Kidney capillary endothelial cell (primary cell): ENCODE data around the gene ACOXL.
"Not testable (repeated sequence)": the region's sequence is repeated elsewhere in the genome, so short reads cannot be mapped to it uniquely, and the experiment has no call there.

Experiments
- DNase-seq: peaks from one replicate; pipeline ENCODE4 v3.0.0-alpha.2; 2018; ENCODE audit warnings: low spot score

Gene ACOXL

GRCh38 chr2:110855841-110856240, 123.5 kb downstream of the ACOXL start:
- not testable (repeated sequence) for DNase-seq

- DNase-seq: no peak
These were observed 125.9 kb downstream of the ACOXL start for GRCh38 chr2:110858135-110858725.

GRCh38 chr2:110858993-110859701, 126.8 kb downstream of the ACOXL start:
- no peak for DNase-seq

GRCh38 chr2:110860630-110861029, 128.3 kb downstream of the ACOXL start:
- DNase-seq: no peak

- no peak for DNase-seq
These were observed 129.4 kb downstream of the ACOXL start for GRCh38 chr2:110861616-110862260.

- no peak for DNase-seq
These were observed 131.4 kb downstream of the ACOXL start for GRCh38 chr2:110863726-110864125.

- DNase-seq: no peak
These were observed 131.8 kb downstream of the ACOXL start for GRCh38 chr2:110864176-110864575.

- DNase-seq: no peak
These were observed 132.4 kb downstream of the ACOXL start for GRCh38 chr2:110864731-110865130.

GRCh38 chr2:110865188-110865587, 132.8 kb downstream of the ACOXL start:
- DNase-seq: no peak

GRCh38 chr2:110866045-110866444, 133.7 kb downstream of the ACOXL start:
- DNase-seq: no peak

GRCh38 chr2:110866466-110866865, 134.1 kb downstream of the ACOXL start:
- no peak for DNase-seq

GRCh38 chr2:110867078-110867477, 134.7 kb downstream of the ACOXL start:
- DNase-seq: no peak

GRCh38 chr2:110868971-110869370, 136.6 kb downstream of the ACOXL start:
- DNase-seq: no peak

GRCh38 chr2:110869472-110870446, 137.4 kb downstream of the ACOXL start:
- no peak for DNase-seq

- DNase-seq: no peak
These were observed 138.2 kb downstream of the ACOXL start for GRCh38 chr2:110870545-110870944.

- no peak for DNase-seq
These were observed 139.3 kb downstream of the ACOXL start for GRCh38 chr2:110871637-110872036.

- no peak for DNase-seq
These were observed 140.1 kb downstream of the ACOXL start for GRCh38 chr2:110872521-110872920.

- DNase-seq: no peak
These were observed 140.7 kb downstream of the ACOXL start for GRCh38 chr2:110873056-110873502.

- DNase-seq: no peak
These were observed 141.5 kb downstream of the ACOXL start for GRCh38 chr2:110873597-110874452.

- no peak for DNase-seq
These were observed 142.3 kb downstream of the ACOXL start for GRCh38 chr2:110874453-110875383.
